Epithelial cell of proximal tubule (primary cell): ENCODE data around the gene FNBP1L. TPM values are rescaled to one million over a fixed set of nuclear protein-coding genes. Genes with fewer than 3 reads are reported as not detected.

ENCODE experiments used
- DNase-seq: peaks from one replicate; pipeline ENCODE4 v3.0.0-alpha.2; 2011; ENCODE audit warnings: low read depth
- H3K4me3 ChIP-seq: 2 replicates; pipeline ENCODE4 v1.5.1; 2011; ENCODE audit warnings: low read depth, mild to moderate bottlenecking, low read length
- total RNA-seq: library from RNA; depleted of rRNA; stranded (reverse); fragments of >200 nt; gene quantifications from 2 replicates; pipeline ENCODE4 v1.2.3, GENCODE V29; 2015
- TF ChIP-seq, protein P1 (sequence below): conservative IDR thresholded peaks from 2 replicates; pipeline ENCODE4 v1.5.1; 2012; ENCODE audit warnings: low read depth, mild to moderate bottlenecking, low read length

FNBP1L gene
- total RNA-seq, 1 donor from 2014 or later, result 37.6 TPM

DNA sequence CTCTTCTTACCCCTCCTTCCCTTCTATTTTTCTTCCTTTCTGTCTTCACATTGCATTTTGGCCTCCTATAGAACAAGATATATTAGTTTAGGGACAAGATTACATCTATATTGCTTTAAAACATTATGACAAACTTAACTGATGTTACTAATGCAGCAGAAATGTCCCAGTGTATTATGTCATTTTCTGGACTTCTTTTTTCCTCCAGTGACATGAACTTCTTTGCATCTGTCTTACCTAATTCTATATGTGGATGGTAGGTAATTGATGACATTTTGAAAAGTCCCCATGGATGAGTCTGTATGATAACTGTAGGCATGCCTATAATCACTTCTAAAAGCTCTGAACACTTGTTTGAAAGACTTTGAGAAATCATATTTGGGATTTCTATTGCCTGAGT is 89.5 kb downstream of the FNBP1L start:
- DNase-seq, result no peak
- H3K4me3 ChIP-seq, result no peak overlapping the region
- TF ChIP-seq, protein P1, sequence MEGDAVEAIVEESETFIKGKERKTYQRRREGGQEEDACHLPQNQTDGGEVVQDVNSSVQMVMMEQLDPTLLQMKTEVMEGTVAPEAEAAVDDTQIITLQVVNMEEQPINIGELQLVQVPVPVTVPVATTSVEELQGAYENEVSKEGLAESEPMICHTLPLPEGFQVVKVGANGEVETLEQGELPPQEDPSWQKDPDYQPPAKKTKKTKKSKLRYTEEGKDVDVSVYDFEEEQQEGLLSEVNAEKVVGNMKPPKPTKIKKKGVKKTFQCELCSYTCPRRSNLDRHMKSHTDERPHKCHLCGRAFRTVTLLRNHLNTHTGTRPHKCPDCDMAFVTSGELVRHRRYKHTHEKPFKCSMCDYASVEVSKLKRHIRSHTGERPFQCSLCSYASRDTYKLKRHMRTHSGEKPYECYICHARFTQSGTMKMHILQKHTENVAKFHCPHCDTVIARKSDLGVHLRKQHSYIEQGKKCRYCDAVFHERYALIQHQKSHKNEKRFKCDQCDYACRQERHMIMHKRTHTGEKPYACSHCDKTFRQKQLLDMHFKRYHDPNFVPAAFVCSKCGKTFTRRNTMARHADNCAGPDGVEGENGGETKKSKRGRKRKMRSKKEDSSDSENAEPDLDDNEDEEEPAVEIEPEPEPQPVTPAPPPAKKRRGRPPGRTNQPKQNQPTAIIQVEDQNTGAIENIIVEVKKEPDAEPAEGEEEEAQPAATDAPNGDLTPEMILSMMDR, result no peak

DNA sequence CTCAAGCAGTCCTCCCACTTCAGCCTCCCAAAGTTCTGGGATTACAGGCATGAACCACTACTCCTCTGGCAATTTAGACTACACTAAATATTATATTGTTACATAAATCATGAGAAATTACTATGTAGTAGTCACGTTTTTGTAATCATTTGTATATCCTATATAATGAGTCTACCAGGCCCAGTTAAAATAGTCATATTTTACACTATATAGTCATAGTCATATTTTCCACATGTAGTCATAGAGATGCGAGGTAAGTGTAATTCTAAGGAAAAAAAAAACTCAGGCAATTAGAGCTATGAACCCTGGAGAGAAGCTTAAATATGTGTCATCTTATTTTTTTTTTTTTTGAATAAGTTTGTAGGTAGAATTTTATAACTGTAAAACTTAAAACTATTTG is 90.0 kb downstream of the FNBP1L start:
- no peak for DNase-seq
- no peak overlapping the region for H3K4me3 ChIP-seq
- TF ChIP-seq, protein P1, result no peak

DNA sequence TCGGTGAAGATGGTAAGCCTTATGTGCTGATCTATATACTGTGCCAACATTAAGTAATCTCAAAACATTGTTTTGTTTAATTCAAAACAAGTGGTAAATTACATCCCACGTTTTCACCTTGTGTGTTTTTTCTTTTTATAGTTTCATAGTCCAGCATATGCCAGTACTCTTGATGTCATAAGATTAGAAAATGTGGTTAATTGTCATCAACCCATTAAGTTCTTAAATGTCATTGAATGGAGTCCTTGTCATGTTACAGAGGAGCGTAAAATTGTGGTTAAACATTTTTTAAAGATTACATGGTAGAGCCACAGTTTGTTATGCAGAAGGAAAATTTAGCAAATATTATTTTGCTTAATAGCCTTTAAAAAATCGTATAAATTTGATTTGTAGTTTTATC is 93.1 kb downstream of the FNBP1L start:
- H3K4me3 ChIP-seq, result no peak overlapping the region
- no peak for DNase-seq
- TF ChIP-seq, protein P1, result no peak

GRCh38 chr1:93542398-93542797 is 94.5 kb downstream of the FNBP1L start:
- TF ChIP-seq, protein P1, result no peak

GRCh38 chr1:93546162-93546863 is 98.4 kb downstream of the FNBP1L start:
- TF ChIP-seq, protein P1, result no peak
- no peak for DNase-seq
- no peak overlapping the region for H3K4me3 ChIP-seq

More at GRCh38 chr1:93542398-93542797, 94.5 kb downstream of the FNBP1L start:
- DNase-seq, result no peak
- H3K4me3 ChIP-seq, result no peak overlapping the region

DNA sequence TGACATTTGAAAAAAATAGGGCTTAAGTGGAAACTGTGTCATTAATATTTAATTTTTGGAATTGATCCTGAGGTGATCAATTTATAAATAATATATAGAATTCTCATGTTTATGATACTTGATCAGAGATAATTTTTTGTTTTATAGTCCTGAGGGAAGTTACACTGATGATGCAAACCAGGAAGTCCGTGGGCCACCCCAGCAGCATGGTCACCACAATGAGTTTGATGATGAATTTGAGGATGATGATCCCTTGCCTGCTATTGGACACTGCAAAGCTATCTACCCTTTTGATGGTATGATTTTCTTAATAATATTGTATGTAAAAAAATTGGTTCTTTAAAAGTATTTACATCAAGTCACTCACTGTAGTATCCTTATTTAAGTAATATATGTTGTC is 101.2 kb downstream of the FNBP1L start:
- H3K4me3 ChIP-seq, result no peak overlapping the region
- DNase-seq, result no peak
- TF ChIP-seq, protein P1, result no peak

GRCh38 chr1:93549811-93550210 is 101.9 kb downstream of the FNBP1L start:
- no peak for DNase-seq

More at GRCh38 chr1:93549811-93550210, 101.9 kb downstream of the FNBP1L start:
- no peak overlapping the region for H3K4me3 ChIP-seq
- TF ChIP-seq, protein P1, result no peak
